HG03196 (cell line): ENCODE measurements around the gene SLC6A18.
"Not testable (repeated sequence)": the region's sequence is repeated elsewhere in the genome, so short reads cannot be mapped to it uniquely, and the experiment has no call there.

ENCODE experiments used
- ATAC-seq: cut with Tn5 transposase; IDR thresholded peaks from one replicate; pipeline ENCODE4 v1.9.1; 2021; ENCODE audit not compliant: unreplicated experiment

The SLC6A18 gene

GRCh38 chr5:1252681-1253080 lies 27.5 kb downstream of the SLC6A18 start:
- no peak for ATAC-seq

- no peak for ATAC-seq
Measured at GRCh38 chr5:1253456-1254105, 28.4 kb downstream of the SLC6A18 start.

- no peak for ATAC-seq
Measured at GRCh38 chr5:1254196-1254595, 29.0 kb downstream of the SLC6A18 start.

GRCh38 chr5:1255081-1255561 lies 29.9 kb downstream of the SLC6A18 start:
- ATAC-seq = no peak

- ATAC-seq = no peak
Measured at GRCh38 chr5:1256776-1257175, 31.6 kb downstream of the SLC6A18 start.

GRCh38 chr5:1257363-1257762 lies 32.2 kb downstream of the SLC6A18 start:
- no peak for ATAC-seq

- no peak for ATAC-seq
Measured at GRCh38 chr5:1257841-1258240, 32.7 kb downstream of the SLC6A18 start.

- no peak for ATAC-seq
Measured at GRCh38 chr5:1259806-1260480, 34.8 kb downstream of the SLC6A18 start.

GRCh38 chr5:1261643-1262042 lies 36.5 kb downstream of the SLC6A18 start:
- no peak for ATAC-seq

GRCh38 chr5:1262381-1262780 lies 37.2 kb downstream of the SLC6A18 start:
- no peak for ATAC-seq

- no peak for ATAC-seq
Measured at GRCh38 chr5:1264211-1264610, 39.0 kb downstream of the SLC6A18 start.

GRCh38 chr5:1265026-1265425 lies 39.8 kb downstream of the SLC6A18 start:
- no peak for ATAC-seq

GRCh38 chr5:1265461-1266455 lies 40.6 kb downstream of the SLC6A18 start:
- no peak for ATAC-seq

- ATAC-seq = no peak
Measured at GRCh38 chr5:1266791-1267190, 41.6 kb downstream of the SLC6A18 start.

- not testable (repeated sequence) for ATAC-seq
Measured at GRCh38 chr5:1267464-1267863, 42.3 kb downstream of the SLC6A18 start.

GRCh38 chr5:1268056-1268455 lies 42.9 kb downstream of the SLC6A18 start:
- ATAC-seq = no peak

GRCh38 chr5:1268666-1269065 lies 43.5 kb downstream of the SLC6A18 start:
- no peak for ATAC-seq

GRCh38 chr5:1270426-1270825 lies 45.2 kb downstream of the SLC6A18 start:
- ATAC-seq = no peak

- no peak for ATAC-seq
Measured at GRCh38 chr5:1270933-1271914, 46.0 kb downstream of the SLC6A18 start.

GRCh38 chr5:1272201-1272600 lies 47.0 kb downstream of the SLC6A18 start:
- no peak for ATAC-seq
